Measurements from ENCODE around the gene BLOC1S5. TPM values are rescaled to one million over a fixed set of nuclear protein-coding genes. Genes with fewer than 3 reads are reported as not detected.

Gene BLOC1S5
- total and polyA plus RNA-seq, 9 of the 15 experiments (the other 6 are each of a cell fraction or from before 2014, with no cell fraction given): 8.5 to 41.0 (median 27.7) TPM

GRCh38 chr6:8077991-8078390, 13.8 kb upstream of the BLOC1S5 start (continued):
- TF ChIP-seq, protein P1, sequence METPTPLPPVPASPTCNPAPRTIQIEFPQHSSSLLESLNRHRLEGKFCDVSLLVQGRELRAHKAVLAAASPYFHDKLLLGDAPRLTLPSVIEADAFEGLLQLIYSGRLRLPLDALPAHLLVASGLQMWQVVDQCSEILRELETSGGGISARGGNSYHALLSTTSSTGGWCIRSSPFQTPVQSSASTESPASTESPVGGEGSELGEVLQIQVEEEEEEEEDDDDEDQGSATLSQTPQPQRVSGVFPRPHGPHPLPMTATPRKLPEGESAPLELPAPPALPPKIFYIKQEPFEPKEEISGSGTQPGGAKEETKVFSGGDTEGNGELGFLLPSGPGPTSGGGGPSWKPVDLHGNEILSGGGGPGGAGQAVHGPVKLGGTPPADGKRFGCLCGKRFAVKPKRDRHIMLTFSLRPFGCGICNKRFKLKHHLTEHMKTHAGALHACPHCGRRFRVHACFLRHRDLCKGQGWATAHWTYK (CRISPR knock-in tag; IDR thresholded peaks at IDR 0.05): no peak
- TF ChIP-seq ZNF253 (CRISPR knock-in tag; conservative IDR thresholded peaks at IDR 0.05) (no peak), CLOCK (CRISPR knock-in tag; IDR thresholded peaks at IDR 0.05; ENCODE audit: borderline replicate concordance) (no peak), CEBPG (CRISPR knock-in tag; IDR thresholded peaks at IDR 0.05) (no peak), CEBPG (tag; conservative IDR thresholded peaks at IDR 0.05 in 1 of 2, IDR thresholded peaks at IDR 0.05 in 1 of 2) (no peak)

- BruUV-seq (replicated peaks): no TSS peak
- no peak overlapping the region for H3K27ac ChIP-seq (ENCODE audit: extremely low read depth, low read depth, low read length)
Measured at GRCh38 chr6:8075704-8076103, 11.5 kb upstream of the BLOC1S5 start.

More at GRCh38 chr6:8075704-8076103, 11.5 kb upstream of the BLOC1S5 start:
- Histone ChIP-seq H4K20me1 (replicated peaks; ENCODE audit: control insufficient read depth, insufficient read depth, low read length) (0 out of 2 replicates have a peak, but pooled peaks cover under 1% of the 10 kb centered on the region), H2AFZ (ENCODE audit: low read depth, low read length) (no peak overlapping the region), H3K9me1 (ENCODE audit: control insufficient read depth, insufficient read depth, low read length) (no peaks in the 10 kb centered on the region), H3K9me3 (replicated peaks; ENCODE audit: control insufficient read depth, insufficient read depth, low read depth, low read length) (no peaks in the 10 kb centered on the region), H3K4me2 (ENCODE audit: insufficient read depth, low read length) (no peak overlapping the region), H3K36me3 (ENCODE audit: control insufficient read depth, insufficient read depth, low read length) (peaks cover 28% of the 10 kb centered on the region), H3K4me3 (no peak overlapping the region), H3K27me3 (ENCODE audit: control insufficient read depth in 2 of 2, insufficient read depth in 2 of 2, low read length in 2 of 2) (0 out of 5 replicates have a peak, but pooled peaks cover 0 to under 1% of the 10 kb centered on the region in 2 experiments), H3K79me2 (ENCODE audit: control insufficient read depth, insufficient read depth, low read length) (peaks cover 5% of the 10 kb centered on the region; the same call in 1 of the 3 replicates), H3K9ac (ENCODE audit: insufficient read depth in 1 of 2, low read depth in 2 of 2, low read length in 2 of 2) (no peak overlapping the region), H3K4me1 (replicated peaks in 1 of 2; ENCODE audit: control insufficient read depth in 2 of 2, insufficient read depth in 2 of 2, low read length in 2 of 2) (peaks cover 0 to under 1% of the 10 kb centered on the region in 2 experiments; a peak in 2 of 5 replicates)
- WGBS (ENCODE audit: insufficient coverage, low coverage, missing lambda C conversion rate): 76% methylated on average over 3 of the region's 3 CpGs
- FAIRE-seq (no peak), DNase-seq (ENCODE audit: extremely low read depth in 1 of 4, low spot score in 3 of 4) (no peak), ATAC-seq (no peak)
- TF ChIP-seq MCM2 (IDR thresholded peaks at IDR 0.05; ENCODE audit: low read depth): no peak
- no peak for TF ChIP-seq RAD51 (IDR thresholded peaks at IDR 0.05; ENCODE audit: borderline replicate concordance, low read depth)
- no peak for TF ChIP-seq NR4A1 (CRISPR knock-in tag; IDR thresholded peaks at IDR 0.05)
- TF ChIP-seq NR4A1 (tag; IDR thresholded peaks at IDR 0.05): no peak
- no peak for TF ChIP-seq MEIS2 (IDR thresholded peaks at IDR 0.05; ENCODE audit: partially characterized antibody)
- no peak for TF ChIP-seq MCM5 (IDR thresholded peaks at IDR 0.05; ENCODE audit: low read depth)
- POLR2A ChIA-PET: interaction anchor here (3.0 kb wide), 1 partner anchor 11 kb away, joined by 12 read pairs; the partner anchor contains the start of gene BLOC1S5
- CTCF ChIA-PET (ENCODE audit: low intra/inter-chr PET ratio): no interaction called here
- in situ Hi-C loops (cut with MboI) (no loop called here), intact Hi-C loops (cut with micrococcal nuclease) (no loop called here)
